Measurements from ENCODE around the gene TNS4.

Gene TNS4

GRCh38 chr17:40464392-40464855 lies 37.0 kb downstream of the TNS4 start:
- Histone ChIP-seq H3K27me3 (replicated peaks; ENCODE audit: control insufficient read depth, insufficient read depth, low read length) (no peaks in the 10 kb centered on the region; the same call in none of the 2 replicates), H3K4me3 (replicated peaks; ENCODE audit: low read depth, low read length) (no peak overlapping the region), H3K36me3 (ENCODE audit: control insufficient read depth, insufficient read depth, low read length) (no peaks in the 10 kb centered on the region)
- DNase-seq (ENCODE audit: extremely low read depth, insufficient read length): no peak
- TF ChIP-seq CTCF (IDR thresholded peaks at IDR 0.05; ENCODE audit: insufficient read depth, low read length, poor library complexity, severe bottlenecking): no peak

- Histone ChIP-seq H3K27me3 (replicated peaks; ENCODE audit: control insufficient read depth, insufficient read depth, low read length) (no peaks in the 10 kb centered on the region; the same call in none of the 2 replicates), H3K4me3 (replicated peaks; ENCODE audit: low read depth, low read length) (no peak overlapping the region), H3K36me3 (ENCODE audit: control insufficient read depth, insufficient read depth, low read length) (no peaks in the 10 kb centered on the region)
- DNase-seq (ENCODE audit: extremely low read depth, insufficient read length): no peak
- no peak for TF ChIP-seq CTCF (IDR thresholded peaks at IDR 0.05; ENCODE audit: insufficient read depth, low read length, poor library complexity, severe bottlenecking)
Measured at GRCh38 chr17:40463122-40463550, 38.3 kb downstream of the TNS4 start.

GRCh38 chr17:40462343-40463121 lies 38.9 kb downstream of the TNS4 start:
- Histone ChIP-seq H3K4me3 (replicated peaks; ENCODE audit: low read depth, low read length) (no peak overlapping the region), H3K27me3 (replicated peaks; ENCODE audit: control insufficient read depth, insufficient read depth, low read length) (no peaks in the 10 kb centered on the region; the same call in none of the 2 replicates), H3K36me3 (ENCODE audit: control insufficient read depth, insufficient read depth, low read length) (no peaks in the 10 kb centered on the region)
- DNase-seq (ENCODE audit: extremely low read depth, insufficient read length): no peak
- TF ChIP-seq CTCF (IDR thresholded peaks at IDR 0.05; ENCODE audit: insufficient read depth, low read length, poor library complexity, severe bottlenecking): no peak

- Histone ChIP-seq H3K27me3 (replicated peaks; ENCODE audit: control insufficient read depth, insufficient read depth, low read length) (no peaks in the 10 kb centered on the region; the same call in none of the 2 replicates), H3K36me3 (ENCODE audit: control insufficient read depth, insufficient read depth, low read length) (no peaks in the 10 kb centered on the region), H3K4me3 (replicated peaks; ENCODE audit: low read depth, low read length) (no peak overlapping the region)
- no peak for TF ChIP-seq CTCF (IDR thresholded peaks at IDR 0.05; ENCODE audit: insufficient read depth, low read length, poor library complexity, severe bottlenecking)
- DNase-seq (ENCODE audit: extremely low read depth, insufficient read length): no peak
Measured at GRCh38 chr17:40461732-40462342, 39.6 kb downstream of the TNS4 start.

GRCh38 chr17:40460968-40461731 lies 40.3 kb downstream of the TNS4 start:
- DNase-seq (ENCODE audit: extremely low read depth, insufficient read length): no peak
- no peaks in the 10 kb centered on the region; the same call in none of the 2 replicates for H3K27me3 ChIP-seq (replicated peaks; ENCODE audit: control insufficient read depth, insufficient read depth, low read length)
- no peak for TF ChIP-seq CTCF (IDR thresholded peaks at IDR 0.05; ENCODE audit: insufficient read depth, low read length, poor library complexity, severe bottlenecking)
- H3K36me3 ChIP-seq (ENCODE audit: control insufficient read depth, insufficient read depth, low read length): no peaks in the 10 kb centered on the region
- no peak overlapping the region for H3K4me3 ChIP-seq (replicated peaks; ENCODE audit: low read depth, low read length)

Data from GM06990 (cell line).